HG03097 (cell line): ENCODE results near the gene UBE3B.

ENCODE experiments used
- ATAC-seq: cut with Tn5 transposase; IDR thresholded peaks from one replicate; pipeline ENCODE4 v1.9.1; 2021; ENCODE audit not compliant: unreplicated experiment, low FRiP score

The UBE3B gene

DNA sequence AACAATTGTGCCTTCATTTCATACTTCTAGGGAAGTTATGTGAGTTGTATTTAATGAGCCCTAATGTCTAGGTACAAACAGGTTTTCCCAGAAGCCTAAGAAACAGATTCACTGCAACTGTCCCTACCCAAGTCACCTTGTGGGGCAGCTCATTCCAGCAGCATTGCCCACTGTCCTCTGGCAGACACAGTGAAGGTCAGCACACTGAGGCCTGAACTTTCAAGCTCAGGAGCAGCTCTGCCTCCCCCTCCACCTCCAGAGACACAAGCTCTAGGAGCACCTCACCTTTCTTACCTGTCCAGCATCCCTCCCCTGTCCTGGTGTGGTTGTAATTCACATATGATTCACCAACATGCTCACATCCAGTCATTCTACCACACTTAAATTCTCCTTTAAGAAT is 15.7 kb downstream of the UBE3B start:
- no peak for ATAC-seq

DNA sequence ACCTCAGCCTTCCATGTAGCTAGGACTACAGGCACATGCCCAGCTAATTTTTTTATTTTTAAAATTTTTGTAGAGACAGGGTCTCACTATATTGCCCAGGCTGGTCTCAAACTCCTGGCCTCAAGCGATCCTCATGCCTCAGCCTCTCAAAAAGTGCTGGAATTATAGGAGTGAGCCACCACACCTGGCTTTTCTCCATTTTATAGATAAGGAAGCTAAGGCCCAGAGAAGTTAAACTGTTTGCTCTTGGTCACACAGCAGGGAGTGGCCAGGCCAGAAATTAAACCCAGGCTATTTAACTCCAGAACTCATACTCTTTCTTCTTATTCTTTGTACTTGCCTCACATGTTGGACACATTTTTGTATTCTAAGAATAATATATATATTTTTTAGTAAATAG is 16.5 kb downstream of the UBE3B start:
- no peak for ATAC-seq

DNA sequence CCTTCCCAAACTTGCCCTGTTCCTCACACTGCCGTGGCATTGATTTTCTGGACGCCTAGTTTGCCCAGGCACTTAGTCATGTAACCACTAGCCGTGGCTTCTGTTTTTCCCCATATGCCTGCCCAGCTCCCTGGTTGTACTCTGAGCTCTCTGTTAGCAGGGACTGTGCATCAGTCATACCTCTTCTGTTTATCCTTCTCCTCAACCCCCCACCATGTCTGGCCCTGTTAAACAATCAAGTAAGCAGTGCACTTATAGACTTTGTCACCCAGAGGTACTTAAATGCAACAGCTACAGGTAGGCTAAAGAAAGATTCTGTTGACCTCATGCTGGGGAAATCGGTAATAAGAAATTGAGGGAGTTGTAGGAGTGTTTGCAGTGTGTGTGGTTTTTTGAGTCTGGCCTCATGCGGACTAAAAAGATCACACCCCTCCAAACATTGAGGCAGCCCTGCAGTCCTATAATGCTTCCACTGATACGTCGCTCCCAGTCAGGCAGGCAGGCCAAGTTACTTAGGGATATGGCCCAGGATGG is 17.0 kb downstream of the UBE3B start:
- ATAC-seq: no peak

DNA sequence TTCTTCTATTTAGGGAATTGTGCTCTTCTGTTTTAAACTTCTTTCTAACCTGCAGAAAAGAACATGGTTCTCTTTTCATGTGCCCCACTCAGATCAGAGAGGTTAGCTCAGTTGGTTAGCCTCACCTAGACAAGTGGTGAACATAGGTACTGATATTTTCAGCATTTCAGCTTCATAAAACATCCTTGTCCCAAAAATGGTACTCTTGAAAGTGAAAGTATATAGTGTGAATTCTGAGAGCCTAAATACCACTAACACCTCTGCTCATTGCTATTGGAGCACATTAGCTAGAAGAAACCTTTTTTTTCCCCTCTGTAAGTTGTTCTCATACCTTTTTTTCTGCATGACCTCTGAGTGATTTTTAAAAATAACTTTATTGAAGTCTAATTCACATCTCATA is 17.6 kb downstream of the UBE3B start:
- no peak for ATAC-seq

DNA sequence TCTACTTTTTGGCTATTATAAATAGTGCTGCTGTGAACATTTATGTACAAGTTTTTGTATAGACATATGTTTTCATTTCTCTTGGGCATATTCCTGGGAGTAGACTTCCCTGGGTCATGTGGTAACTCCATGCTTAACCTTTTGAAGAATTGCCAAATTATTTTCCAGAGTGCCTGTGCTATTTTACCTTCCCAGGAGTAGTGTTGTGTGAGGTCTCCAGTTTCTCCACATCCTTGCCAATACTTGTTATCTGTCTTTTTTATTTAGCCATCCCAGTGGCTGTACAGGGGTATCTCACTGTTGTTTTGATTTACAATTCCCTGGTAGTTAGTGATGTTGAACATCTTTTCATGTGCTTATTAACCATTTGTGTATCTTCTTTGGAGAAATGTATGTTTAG is 18.9 kb downstream of the UBE3B start:
- ATAC-seq: no peak

DNA sequence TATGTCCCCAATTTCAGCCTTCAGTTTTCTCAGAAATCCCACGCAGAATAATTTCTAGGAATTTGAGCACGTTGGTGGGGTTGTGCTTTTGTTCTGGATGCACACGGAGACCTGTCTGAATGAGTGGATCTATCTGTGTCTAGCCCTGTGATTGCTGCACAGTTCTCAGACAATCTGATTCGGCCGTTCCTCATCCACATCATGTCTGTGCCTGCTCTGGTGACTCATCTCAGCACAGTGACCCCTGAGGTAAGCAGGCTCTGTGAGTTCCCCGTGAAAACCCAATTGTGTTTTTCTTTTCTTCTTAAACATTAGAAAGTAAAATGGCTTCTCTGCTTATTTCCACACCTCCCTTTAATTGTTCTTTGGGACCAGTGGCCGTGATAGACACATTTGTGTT is 20.2 kb downstream of the UBE3B start:
- no peak for ATAC-seq

DNA sequence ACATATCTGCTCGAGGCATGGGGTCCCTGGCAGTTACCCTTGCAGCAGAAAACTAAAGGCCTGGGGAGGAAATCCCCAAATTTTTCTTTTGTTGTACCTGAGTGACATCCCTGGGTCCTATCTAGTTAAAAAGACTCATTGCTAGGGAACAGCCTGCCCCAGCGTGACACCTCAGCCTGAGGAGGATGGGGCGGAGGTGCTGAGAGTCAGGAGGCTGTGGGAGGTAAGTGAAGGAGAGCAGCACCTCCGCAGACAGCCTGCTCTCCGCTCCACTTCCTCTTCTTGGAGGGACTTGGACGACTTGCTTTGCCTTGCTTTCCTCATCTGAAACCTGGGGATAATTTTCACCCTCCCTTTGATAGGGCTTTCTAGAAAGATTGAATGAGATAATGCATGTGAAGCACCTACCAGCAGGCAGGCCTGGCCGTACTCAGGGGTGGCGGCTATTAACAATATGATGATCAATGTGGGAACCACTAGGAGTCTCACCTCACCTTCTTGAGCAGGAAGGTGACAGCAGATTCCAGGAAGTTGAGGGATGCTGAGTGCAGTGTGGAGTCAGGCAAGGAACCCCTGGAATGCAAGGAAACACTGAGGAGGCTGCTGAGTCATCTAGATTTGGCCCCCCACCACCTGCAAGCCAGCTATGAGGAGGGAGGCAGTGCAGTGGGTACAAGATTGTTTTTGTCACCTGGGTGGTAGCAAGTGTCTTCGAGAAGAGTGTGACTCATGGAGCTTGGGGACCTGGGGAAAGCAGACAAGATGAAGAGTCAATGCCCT is 23.2 kb downstream of the UBE3B start:
- no peak for ATAC-seq

DNA sequence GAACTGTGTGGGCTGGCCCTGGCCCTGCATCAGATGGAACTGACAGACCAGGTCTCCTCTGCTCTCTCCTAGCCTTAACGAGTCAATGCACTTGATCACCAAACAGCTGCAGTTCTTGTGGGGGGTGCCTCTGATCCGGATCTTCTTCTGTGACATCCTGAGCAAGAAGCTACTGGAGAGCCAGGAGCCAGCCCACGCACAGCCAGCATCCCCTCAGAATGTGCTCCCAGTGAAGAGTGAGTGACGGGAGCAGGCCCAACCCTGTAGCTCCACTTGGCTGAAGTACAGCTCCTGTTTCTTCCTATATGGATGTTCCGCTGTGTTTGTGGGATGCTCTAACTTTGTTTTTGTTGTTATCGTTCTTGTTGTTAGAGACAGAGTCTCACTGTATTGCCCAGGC is 23.9 kb downstream of the UBE3B start:
- no peak for ATAC-seq

DNA sequence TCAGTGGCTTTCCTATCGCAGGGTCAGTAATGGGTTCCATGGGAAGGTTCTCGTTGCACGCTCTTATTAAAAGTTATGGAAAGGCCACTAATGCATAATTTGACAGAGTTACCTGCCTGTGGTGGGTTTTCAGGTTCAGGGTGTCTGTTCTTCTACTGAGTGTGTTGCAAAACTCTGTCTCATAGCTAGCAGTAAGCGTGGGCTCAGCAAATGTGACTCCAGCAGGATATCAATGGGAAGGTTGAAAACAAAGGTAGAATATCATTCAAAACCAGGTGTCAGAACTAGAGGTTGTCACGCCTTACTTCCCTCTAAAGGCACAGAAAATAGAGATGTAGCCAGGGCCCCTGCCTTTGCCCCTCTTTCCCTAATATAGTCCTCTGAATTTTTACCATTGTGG is 24.9 kb downstream of the UBE3B start:
- no peak for ATAC-seq

DNA sequence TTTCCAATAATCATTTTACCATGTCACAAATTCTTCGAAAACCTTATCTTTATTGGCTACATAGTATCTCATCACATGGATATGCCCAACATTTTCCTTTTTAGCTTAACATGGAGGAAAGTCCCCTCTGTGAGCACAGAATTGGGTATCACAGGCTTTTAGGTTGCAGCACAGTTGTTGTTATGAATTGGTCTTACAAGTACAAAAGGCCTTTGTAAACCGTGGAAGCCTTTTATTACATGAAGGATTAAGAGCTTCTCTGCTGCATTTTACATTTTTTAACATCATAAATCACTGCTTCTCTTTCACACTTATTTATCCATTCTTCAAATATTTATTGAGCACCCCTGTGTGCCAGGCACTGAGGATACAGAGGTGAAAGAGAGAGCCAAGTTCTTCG is 26.2 kb downstream of the UBE3B start:
- ATAC-seq: no peak

DNA sequence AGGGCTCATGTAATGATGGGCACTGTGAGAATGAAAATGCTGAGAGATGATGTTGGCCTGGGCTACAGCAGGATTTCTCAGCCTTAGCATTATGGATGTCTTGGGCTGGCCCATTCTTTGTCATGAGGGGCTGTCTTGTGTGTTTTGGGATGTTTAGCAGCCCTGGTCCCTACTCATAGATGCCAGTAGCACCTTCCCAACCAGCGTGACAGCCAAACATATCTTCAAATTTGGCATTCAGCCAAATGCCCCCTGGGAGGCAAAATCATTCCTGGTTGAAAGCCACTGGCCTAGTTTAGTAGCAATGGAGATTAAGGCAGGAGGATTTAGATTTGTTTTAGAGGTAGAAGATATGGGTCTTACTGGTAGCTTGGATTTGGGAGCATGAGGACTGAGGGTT is 26.6 kb downstream of the UBE3B start:
- no peak for ATAC-seq

DNA sequence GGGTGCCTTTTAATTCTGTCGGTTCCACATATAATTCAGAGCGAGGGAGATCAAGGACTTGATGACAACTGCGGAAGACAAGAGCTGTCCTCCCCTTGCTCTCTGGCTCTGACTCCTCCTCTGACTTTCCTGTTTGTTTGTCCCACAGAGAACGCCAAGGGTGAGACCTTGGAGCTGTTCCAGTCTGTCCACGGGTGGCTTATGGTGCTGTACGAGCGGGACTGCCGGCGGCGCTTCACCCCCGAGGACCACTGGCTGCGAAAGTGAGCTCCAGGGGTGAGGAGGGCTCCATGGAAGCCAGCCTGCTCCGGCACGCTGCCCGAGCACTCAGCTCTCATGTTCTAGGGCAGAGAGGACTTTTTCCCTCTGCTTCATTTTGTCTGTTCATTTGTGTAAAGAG is 32.8 kb downstream of the UBE3B start:
- ATAC-seq: no peak

DNA sequence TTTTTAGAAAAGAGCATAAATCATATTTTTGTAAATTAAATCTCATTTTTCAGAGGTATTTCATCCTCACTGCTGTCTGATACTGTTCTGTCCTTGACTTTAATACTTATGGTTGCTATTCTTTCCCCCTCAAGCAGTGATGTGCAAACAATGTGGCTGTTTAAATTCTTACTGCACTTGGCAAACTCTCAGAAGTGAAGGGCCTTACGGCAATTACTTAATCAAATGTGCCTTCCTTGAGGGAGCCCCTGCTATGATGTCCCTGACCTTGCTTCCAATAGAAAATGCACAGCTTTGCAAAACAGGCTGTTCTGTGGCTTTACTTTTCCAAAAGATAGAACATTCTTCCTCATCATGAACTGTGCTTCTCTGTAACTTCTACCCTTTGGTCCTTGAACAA is 35.2 kb downstream of the UBE3B start:
- ATAC-seq: no peak

DNA sequence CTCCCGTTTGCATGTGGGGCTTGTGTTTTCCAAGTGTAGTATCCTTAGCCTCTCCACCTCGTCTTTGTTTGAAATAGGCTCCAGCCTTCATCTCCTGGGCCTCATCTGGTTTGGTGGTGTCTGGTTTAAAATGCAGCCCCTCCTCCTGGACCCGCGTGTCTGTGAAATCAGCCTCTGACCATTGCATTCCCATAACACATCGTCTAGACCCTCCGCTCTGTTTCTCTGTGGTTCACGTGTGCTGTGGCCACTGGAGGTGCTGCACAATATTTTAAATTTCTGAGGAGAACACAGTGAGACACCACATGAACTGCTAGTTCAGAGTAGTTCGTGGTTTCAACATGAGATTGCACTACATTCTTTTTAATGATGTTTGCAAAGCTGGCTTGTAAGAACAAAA is 35.6 kb downstream of the UBE3B start:
- no peak for ATAC-seq

DNA sequence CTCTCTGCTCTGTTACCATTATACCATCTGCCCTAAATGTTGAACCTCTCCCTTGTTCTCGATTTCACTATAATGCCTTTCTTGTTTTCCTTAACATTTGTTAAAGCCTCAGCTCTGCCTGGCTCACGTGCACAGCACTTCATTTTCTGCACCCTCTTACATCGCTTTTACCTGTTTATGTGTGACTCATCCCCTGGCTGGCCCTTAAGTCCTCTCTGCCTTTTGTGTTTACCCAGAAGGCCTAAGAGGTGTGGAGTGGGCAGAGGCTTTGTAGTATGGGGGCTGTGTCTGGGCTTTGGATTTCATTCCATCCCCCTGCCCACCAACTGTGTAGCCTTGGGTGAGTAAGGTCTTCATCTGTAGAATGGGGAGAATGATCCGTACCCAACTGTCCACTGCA is 36.5 kb downstream of the UBE3B start:
- no peak for ATAC-seq

DNA sequence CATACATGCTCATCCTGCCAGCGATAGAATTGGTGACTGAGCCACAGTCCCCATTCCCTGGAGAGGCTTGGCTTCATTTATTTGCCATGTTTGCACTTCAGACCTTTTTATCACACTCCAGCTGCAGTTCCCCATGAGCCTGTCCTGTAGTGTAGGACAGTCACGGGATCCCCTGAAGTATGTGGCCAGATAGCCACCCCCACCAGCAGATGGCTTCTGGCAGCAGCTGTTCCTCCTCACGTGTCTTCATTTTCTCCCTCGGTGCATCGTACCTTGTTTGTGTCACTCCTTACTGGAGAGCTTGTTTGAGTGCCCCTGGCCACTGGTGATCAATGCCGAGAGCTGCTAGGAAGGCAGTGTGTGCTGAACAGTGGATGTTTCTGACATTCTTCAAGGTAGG is 40.2 kb downstream of the UBE3B start:
- no peak for ATAC-seq

DNA sequence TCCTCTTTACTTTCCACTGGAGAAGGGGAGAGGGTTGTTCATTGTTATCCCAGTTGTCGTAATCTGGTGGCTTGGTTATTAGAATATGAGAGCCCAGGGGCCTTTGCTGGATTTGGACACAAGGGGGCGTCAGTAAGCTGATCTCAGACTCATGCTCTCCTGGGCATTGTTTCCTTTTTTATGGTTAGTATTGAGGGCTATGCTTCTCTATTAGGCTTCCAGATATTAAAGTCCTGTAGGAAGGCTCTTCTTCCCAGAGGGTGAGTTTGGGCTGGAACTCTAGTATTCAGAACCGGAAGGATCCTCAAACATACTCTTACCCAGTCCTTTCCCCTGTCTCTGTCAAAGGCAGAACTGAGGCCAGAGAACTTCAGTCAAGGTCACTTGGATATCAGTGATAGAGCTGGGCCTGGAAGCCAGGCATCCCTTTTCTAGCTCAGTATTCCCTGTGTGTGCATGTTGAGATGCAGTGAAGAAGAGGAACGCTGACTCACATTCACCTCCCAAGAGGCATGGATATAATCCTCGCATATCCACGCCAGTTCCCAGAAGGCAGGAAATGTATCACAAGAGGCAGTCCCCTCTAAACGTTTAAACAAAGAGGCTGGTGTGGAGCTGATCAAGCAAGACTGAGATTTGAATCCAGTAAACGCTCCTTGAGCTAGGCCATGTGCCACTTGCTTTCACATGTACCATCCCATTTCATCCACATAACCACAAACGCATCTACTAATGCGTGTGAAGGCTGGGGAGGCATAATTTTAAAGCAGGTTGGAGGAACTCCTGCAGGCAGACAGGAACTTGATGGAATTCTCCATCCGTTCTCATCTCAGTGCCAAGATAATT is 41.6 kb downstream of the UBE3B start:
- no peak for ATAC-seq

DNA sequence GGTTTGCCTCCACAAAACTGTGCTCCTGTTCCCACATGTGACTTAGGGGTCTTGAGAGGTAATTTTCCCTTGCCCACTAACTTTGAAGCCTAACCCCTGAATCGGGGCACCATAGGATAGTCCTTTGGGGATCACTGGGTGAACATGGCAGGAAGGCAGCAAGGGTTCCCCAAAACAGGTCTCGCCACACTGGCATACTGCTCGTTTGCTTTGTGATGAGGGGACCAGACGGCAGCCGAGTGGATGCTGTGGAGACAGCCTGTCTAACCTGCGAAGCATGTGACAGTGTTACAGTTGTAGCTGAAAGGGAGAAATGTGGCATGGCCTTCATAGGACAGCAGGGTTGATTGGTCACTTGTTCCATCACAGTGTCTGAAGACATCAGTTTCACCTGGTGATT is 42.4 kb downstream of the UBE3B start:
- ATAC-seq: no peak

DNA sequence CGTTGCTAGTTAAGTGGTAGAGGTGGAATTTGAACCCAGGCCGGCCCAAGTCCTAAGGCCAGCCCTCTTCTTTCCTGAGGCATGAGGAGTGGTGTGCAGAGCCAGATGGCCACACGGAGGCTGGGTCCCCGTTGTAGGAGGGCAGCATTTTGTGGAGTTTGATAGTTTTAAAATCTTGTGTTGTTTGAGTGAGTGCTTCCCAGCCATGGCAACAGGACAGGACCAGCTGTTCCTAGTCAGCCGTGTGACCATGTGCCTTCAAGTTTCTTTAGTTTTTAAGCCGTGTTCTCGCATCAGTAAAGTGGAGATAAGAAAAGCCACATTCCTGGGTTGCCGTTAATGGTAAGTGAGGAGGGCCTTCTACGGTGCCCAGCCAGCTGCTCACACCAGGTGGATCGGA is 44.4 kb downstream of the UBE3B start:
- no peak for ATAC-seq

DNA sequence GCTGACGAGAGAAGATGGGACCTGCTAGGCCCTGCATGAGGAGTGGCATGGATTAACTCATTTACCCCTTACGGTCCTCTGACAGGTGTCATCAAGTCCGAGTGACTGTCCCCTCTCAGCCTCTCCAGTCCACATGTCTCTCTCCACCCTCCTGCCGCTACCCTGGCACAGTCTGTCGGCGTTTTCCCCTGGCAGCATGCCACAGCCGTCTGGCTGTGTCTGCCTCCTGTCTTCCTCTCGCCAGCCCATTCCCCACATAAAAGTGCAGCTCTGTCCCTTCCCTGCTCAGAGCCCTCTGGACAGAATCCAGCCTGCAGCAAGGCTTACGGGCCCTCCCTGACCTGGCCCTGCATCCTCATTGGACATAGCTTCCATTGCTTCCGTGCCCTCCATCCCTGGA is 45.6 kb downstream of the UBE3B start:
- ATAC-seq: no peak

DNA sequence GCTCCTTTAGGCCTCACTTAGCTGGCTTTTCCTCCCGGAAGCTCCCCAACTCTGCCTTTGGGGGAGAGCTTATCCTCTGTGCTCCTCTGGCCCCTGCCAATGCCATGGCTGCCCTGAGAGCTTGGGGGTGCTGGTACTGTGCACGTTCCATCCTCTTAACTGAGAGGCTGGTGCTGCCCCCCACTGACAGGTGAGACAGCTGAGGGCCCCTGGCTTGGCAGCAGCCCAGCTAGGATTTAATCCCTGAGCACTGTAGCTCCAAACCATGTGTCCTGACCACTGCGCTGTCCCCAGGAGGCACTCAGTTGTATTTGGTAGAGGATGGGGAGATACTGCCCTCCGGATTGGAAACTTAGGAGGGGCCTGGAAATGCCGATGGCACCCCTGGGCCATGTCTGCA is 46.1 kb downstream of the UBE3B start:
- ATAC-seq: no peak
